Testis (tissue), 2 donors: ENCODE measurements around the gene RGS6.

Experiments used
- CTCF ChIP-seq, 3 experiments: fragments of 450-650 bp in 2 of 3; fragments of 200-600 bp in 1 of 3; sonication (generic) in 1 of 3; IDR thresholded peaks; one replicate each; pipeline ENCODE4 v1.5.1; 2016 to 2019; ENCODE audit warnings: antibody characterized with exemption in 3 of 3, mild to moderate bottlenecking in 2 of 3, moderate library complexity in 1 of 3
- POLR2A ChIP-seq: fragments of 450-650 bp; IDR thresholded peaks from one replicate; pipeline ENCODE4 v1.6.1; 2017; ENCODE audit warnings: antibody characterized with exemption, mild to moderate bottlenecking, moderate library complexity

GRCh38 chr14:72545411-72546311 lies 613.4 kb downstream of the RGS6 start:
- TF ChIP-seq CTCF (IDR thresholded peaks at IDR 0.05) = no peak
- no peak for TF ChIP-seq POLR2A
